ENCODE data around the gene WBP1.

DNA sequence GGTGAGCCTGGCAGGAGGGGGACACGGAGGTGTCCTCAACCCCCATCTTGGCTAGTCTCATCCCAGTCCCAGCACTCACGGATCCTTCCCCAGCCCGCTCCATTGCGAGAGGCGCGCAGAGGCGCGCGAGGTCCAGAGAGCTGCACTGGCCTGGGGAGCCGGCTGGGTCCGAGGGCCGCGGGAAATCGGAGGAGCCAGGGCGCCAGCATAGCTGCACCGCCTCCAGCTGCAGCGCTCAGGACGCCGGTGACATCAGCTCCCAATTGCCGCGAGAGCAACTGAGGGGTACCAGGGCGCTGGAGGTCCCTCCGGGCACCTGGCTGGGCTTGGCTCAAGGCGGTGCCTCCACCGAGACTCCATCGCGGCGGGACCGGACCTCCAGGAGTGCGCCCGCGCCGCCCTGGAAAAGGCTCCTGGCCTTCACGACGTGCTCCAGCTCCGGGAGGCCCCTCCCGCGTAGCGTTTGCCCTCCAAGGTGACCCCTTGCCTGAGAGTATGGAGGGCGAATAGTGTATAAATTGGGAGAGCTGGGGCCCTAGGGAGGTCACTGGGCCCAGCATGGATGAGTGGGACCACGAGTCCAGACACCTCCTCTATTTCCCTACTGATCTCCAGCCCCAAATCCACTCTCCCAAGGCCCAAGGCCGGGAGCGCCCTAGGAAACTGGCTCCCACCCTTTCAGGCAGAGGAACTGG lies 22.0 kb upstream of the WBP1 start:
- TF ChIP-seq CTCF (conservative IDR thresholded peaks at IDR 0.05; ENCODE audit: low read length) = no peak
- TF ChIP-seq EZH2phosphoT487 (IDR thresholded peaks at IDR 0.05; ENCODE audit: borderline replicate concordance) = no peak
